Stimulated activated naive CD4-positive, alpha-beta T cell (primary cell): ENCODE results near the gene OSBP.

Source experiments
- DNase-seq, 6 experiments: peaks; one replicate each; lab custom pipeline; 2025; lab: John Stamatoyannopoulos, UW

The OSBP gene

DNA sequence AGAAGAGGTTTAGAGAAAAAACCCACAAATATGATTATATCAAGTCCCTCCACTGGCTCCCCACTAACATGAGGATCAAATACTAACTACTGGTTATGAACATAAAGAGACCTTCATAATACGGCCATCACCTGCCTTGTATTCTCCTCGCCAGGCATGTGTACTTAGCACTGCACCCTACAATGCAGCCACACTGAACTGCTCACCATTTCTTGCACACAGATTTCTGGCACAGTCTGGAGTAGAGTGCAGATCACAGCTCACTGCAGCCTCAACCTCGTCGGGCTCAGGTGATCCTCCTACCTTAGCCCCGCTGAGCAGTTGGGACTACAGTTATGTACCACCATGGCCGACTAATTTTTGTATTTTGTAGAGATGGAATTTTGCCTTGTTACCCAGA is 13.1 kb downstream of the OSBP start:
- DNase-seq, result no peak

DNA sequence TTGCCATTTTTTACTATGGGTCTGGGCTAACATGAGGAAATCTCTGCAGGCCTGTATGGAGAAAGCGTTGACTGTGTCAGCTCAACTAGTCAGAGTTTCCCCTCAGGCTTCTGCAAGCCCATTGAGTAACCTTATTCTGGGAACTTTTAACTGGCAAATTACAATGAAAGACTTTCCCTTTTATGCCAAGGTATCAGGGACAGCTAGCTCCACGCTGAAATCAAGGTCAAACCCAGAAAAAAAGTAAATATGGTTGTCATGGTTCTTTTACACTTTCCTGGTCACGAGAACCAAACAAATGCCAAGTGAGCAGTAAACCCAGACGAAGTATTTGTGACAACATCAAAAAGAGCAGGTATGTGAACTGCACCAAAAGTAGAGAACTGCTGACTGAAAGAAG is 13.8 kb downstream of the OSBP start:
- no peak for DNase-seq

DNA sequence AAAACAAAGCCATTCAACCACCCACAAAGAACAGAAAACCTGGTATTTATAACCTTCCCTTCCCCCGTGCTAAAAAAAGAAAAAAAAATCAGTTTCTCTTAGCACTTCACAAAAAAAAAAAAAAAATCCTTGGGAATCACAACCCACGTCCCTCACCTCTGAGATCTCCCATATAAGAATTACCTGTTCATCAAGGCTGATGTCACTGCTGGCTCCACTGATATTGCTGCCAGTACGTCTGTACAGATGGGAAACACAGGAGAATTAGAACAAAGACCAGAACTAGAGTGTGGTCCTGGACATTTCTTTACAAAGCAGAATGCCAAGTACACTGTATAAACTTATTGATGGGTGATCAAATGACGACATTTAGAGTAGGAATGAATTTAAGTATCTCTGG is 14.9 kb downstream of the OSBP start:
- no peak for DNase-seq

DNA sequence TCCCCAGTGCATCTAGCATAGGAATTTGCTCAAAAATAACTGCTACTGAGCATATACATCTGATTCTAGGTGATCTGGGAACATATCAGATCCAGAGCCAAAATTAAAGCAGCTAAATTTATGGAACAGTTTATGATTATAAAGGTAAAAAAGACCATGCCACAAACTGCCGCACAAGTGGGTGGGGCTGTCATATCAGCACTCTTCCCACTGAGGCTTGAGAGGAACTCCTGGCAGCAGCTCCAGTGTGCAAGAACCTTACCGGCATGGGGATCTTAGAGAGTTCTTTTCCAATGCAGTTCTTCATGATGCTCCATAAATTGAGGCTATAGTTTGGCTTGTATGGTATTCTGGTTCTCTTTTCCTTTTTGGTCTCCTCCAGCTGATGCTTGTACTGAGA is 15.3 kb downstream of the OSBP start:
- no peak for DNase-seq

DNA sequence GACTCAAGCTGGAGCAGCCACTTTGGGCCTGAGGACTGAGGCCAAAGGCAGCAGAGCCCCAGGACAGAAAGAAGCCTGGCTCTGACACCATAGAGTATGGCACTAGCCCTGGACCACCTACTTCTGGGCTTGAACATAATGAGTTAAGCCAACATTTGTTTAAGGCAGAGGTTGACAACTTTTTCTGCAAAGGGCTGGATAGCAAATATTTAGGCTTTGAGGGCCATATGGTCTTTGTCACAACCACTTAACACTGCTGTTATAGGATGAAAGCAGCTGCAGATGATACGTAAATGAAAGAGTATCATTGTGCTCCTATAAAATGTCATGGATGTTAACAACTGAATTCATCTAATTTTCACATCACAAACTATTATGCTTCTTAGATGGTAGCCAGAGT is 16.6 kb downstream of the OSBP start:
- DNase-seq, result no peak

DNA sequence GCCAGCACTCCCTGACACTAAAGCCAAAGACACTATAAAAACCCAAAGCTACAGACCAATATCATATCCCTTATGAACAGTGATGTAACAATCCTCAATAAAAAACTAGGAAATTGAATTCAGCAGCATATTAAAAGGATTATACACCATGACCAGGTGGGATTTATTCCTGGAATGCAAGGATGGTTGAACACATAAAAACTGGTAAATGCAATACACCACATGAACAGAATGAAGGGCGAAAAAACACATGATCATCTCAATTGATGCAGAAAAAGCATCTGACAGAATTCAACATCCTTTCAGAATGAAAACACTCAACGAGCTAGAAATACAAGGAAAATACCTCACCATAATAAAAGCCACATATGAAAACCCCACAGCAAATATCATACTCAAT is 31.3 kb downstream of the OSBP start:
- DNase-seq, result no peak

DNA sequence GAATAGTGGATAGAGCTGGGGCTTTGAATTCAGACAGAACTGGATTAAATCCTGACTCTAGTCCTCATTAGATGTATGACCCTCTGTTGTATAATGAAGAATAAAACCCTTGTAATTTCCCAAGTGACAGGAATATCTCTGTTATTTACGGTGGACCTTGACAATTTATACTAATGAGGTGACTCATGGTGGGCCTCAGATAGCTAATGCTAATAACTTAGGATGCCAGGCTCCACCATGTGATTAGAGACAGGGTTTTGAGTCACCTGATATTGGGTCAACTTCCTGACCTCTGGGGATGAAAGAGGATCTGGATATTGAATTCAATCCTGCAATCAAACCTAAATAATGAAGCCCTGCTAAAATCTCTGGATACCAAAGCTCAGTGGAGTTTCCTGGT is 33.6 kb downstream of the OSBP start:
- no peak for DNase-seq

DNA sequence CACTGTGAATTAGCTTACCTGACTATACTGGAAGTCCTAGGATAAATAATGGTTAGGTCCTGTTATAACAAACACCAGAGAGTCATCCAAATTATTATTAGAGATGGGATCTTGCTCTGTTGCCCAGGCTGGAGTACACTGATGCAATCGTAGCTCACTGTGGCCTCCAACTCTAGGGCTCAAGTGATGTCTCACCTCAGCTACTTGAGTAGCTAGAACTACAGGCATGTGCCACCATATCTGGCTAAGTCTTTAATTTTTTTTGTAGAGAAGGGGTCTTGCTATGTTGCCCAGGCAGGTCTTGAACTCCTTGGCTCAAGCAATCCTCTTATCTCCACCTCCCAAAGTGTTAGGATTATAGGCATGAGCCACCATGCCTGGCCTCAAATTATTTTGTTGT is 37.2 kb downstream of the OSBP start:
- no peak for DNase-seq

DNA sequence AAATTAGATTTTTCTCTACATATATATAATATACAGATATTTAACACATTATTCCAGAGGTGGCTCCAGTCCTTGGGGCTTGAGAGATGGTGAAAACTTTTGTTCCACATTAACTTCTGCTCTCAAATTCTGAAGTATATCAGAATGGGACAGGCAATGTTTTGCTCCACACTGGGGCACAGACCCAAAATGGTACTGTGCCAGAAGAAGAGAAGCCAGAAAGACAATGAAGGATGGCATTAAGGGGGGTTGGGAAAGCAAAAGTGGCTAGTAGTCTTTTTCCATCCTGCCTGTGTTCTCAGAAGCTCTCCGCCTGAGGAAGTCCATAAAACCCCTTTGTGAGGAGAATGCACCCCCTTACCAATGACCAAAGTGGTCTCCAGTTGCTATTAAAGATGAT is 40.1 kb downstream of the OSBP start:
- DNase-seq, result no peak

DNA sequence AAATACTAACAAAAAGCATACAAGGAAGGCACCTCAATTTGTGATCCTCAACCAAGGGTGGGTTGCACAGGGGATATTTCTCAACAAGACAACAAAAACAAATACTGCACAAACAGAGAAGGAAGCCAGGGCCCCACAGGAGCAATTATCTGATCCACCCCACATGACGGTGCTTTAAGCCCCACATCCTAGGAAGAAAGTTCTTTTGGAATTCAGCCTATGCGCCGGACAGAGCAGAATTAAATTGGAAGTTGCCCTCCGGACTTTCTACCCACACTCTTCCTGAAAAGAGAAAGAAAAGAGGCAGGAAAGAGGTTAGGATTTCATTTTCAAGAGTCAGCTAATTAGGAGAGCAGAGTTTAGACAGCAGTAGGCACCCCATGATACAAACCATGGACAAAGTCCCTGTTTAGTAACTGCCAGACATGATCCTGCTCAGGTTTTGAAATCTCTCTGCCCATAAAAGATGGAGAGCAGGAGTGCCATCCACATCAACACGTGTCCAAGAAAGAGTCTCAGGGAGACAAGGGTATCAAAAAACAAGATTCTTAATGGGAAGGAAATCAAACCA is 40.6 kb downstream of the OSBP start:
- no peak for DNase-seq

DNA sequence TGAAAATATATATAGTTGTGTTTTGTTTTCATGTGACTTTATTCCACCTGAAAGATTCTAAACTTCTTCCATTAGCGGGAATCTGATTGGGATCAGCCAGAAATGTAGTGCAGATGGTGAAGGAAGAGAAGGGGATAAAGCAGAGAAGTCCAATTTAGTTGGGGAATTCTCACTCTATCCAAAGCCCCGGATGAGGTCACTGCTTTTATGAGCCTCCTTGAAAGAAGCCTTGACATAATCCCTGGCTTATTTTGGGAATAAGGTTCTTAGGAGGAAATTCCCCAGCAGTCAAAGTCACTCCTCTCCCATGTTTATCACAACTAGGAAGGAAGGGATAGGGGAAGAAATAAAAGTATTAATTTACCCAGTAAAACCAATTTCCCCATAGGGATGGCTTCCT is 41.1 kb downstream of the OSBP start:
- no peak for DNase-seq

DNA sequence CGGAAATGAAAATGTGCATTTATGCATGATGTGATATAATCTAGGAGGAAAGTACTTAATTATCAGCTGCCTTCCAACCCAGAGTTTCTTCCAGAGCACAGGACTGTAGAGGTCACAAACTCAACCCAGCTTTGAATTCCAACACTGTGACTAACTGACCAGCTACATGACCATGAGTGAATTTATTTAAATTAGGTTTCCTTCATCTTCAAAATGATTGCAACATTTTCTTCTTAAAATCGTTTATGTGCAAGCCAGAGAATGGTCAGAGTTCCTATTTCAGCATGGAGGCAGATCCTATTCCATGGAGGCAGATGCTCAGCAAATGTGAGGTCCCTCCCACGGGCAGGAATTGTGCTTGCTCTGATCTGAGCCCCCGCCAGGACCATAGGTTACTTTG is 42.4 kb downstream of the OSBP start:
- DNase-seq, result no peak

DNA sequence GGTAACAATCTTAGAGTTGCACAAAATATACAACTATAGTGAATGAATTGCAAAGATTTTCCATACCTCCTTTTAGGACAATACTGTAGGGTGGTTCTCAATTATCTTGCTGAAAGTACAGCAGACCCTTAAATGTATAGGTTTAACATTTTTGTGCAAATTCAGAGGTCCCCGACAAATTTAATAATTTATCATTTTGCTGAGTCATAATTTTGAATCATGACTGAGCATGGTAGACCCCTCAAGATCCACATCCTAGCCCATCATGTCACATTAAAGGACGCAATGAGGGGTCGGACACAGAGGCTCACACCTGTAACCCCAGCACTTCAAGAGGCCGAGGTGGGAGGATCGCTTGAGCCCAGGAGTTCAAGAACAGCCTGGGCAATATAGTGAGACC is 43.5 kb downstream of the OSBP start:
- DNase-seq, result no peak

DNA sequence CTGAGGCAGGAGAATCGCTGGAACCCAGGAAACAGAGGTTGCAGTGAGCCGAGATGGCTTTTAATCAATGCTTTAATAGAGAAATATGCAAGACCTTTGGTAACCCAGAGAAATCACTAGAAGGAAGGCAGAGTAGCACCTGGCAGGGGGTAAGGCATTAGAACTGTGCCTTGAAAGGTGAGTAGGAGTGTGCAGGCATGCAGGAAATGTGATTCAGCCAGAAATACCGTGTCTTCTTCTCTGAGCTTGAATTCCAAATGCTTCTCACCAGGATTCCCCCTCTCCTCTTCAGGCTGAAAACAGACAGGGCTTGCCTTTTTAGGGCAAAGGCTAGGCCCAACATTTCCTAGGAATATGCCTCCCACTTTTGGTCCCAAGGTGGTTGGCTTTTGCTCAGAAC is 53.3 kb downstream of the OSBP start:
- DNase-seq, result no peak

DNA sequence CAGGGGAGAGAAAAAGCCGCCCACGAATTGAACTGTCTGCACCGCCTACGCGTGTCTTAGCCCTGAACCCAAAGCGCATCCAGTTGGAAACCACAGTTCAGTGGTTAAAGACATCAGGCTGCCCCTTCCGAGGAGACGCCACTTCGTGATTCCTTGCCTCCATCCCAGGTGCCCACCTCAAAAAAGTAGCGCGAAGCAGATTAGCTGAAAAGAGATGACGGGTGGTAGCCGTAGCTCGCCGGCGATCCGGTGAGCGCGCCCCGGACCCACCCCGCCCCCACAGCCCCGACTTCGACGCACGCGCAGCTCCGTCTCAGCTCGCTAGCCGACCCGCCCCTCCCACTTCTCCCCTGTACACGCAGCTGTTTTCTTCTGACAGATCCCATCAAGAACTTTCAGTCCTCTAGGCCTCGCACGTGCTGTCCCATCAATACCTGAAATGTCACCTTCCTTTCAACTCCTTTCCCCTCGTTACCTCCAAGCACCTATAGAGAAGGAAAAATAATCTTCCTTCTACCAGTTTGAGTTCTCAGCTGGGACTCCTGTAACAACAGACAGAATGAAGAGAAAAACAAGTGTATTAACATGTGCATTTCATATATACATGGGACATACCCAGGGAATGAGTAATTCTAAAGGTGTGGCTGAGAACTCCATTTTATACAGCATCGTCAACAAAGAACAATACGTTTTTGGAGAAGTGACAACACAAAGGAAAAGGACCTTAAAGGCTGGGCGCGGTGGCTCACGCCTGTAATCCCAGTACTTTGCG is 54.7 kb downstream of the OSBP start:
- peak; percentile 71 to 89 (median 76) for DNase-seq

DNA sequence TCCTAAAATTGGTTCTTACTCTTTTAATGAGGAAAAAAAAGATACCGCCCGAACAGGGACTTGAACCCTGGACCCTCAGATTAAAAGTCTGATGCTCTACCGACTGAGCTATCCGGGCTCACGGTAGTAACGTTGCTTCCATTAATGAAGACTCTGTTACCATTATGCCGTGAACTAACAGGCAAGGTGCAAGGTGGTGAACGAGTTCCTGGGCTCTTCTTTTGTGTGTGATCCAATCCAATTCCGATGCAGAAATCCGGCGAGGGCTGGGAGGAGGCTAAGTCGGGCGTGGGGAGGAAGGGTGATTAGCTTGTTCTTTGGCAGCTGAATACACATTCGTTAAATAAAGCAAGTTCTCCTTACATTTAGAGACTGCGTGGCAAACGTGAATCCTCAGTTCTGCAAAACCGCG is 55.3 kb downstream of the OSBP start:
- peak; percentile 60 to 89 (median 72) for DNase-seq

DNA sequence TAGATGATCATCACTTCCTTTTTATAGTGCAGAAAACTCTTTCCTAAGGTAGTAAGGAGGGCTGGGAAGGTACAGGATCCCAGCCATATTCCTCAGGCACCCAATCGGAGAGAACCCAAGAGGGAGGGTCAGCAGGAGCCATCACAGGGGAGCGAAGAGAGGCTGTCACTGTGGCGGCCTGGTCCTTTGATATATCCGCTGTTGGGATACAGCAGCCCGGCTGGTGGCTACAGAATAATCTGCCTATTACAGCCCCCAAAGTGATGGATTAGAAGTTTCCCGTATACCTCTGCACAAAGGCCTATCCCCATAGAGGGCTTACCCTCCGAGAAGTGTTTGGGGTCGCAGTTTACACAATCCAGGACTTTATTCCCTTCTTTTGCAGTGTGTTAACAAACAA is 55.7 kb downstream of the OSBP start:
- DNase-seq, result no peak

DNA sequence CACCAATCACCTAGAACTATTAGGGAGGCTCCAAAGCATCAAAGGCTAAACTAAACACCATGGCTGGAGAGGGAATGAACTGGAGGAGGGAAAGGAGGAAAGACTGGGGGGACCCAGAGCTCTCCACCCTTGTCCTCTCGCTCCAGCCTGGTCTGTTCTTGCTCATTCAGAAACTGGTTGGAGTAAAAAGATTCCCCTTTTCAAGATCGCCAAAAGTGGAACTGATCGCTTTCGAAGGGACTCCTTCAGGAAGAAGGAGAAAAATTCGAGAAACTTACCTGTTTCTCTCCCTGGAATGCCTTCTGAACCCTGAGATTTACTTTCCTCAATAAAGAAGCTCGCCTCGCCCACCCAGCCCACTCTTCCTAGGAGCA is 57.3 kb downstream of the OSBP start:
- no peak for DNase-seq

DNA sequence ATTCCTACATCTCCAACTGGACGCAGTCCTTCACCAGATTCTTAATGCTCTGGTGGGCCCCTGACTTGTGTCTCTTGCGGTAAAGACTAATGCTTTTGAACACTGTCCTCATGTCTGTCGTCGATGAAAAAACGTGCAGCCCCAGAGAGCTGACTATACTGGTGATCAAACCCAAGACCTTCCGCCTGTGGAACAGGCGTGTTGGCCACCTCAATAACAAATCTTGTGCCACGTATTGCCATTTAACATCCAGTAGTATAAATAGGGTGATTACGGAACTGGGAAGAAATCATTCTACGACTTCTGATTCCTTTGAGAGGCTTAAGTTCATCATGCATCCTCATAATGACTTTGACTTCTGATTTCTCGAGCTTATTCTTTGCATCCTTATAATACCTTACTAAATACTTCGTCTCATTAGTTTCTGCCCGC is 58.6 kb downstream of the OSBP start:
- DNase-seq, result peak in 2 of 6 experiments; percentile 37 to 39

DNA sequence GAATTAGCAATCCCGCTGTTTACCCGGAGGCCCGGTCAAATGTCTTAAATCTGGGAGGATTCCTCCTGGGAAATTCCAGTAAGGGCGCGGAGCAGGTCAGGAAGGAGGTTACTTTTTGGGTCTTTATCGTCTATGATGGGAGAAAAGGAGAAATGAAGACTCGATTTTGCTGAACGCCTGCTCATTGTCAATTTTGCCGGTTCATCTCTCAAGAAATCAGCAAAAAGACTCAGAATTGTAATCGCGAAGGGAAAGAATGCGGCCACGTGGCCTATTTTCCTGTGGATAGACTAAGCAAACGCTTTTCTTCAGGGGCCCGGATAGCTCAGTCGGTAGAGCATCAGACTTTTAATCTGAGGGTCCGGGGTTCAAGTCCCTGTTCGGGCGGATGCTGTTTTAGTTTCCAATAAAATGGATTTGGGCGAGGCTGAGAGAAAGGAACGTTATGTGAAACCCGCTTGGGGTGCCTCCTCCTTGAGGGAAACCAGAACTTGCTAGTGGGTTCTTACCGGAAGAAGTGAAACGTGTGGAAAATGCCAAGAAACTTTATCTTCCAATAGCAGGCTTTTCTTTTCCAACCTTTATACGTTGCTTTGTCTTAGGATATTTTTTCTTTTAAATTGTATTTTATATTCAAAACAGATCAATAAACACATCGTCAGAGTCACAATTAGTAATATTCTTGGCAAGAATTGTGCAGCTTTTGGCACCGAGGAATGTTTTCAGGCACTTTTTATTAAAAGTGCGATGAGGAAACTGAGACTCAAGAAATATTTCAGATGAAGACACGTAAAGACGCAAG is 59.3 kb downstream of the OSBP start:
- peak; percentile 21 to 62 (median 35) for DNase-seq

DNA sequence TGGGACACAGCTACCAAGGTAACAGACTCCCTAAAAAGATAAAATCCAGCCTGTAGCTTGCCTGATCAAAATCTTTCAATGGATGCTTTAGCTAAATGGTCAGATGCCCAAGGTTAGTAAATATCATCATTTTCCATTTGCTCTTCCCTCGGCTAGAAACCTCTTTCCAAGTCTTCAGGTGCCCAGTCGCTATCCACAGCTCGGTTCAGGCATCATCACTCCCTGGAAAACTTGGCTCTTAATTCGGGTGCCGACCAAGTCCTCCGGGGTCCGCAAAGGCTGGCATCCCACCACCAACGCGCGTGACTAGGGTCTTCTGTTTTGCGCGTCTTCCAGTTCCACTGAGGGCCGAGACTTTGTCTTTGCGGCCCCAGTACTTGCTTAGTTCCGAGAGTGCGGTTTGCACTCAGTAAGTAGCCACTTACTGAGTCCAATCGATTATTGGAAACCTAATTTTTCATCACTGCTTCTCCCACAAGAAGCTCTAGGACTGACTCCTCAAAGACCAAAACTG is 59.9 kb downstream of the OSBP start:
- DNase-seq, result no peak

DNA sequence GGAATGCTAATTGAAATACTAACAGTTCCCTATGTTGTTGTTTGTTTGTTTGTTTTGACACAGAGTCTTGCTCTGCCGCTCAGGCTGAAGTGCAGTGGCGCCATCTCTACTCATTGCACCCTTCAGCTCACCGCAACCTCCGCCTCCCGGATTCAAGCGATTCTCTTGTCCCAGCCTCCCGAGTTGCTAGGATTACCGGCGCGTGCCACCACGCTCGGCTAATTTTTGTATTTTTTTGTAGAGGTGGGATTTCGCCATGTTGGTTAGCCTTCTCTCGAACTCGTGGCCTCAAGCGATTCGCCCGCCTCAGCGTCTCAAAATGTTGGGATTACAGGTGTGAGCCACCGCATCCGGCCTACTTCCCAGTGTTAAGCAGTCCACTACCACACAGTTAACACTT is 62.3 kb downstream of the OSBP start:
- no peak for DNase-seq

DNA sequence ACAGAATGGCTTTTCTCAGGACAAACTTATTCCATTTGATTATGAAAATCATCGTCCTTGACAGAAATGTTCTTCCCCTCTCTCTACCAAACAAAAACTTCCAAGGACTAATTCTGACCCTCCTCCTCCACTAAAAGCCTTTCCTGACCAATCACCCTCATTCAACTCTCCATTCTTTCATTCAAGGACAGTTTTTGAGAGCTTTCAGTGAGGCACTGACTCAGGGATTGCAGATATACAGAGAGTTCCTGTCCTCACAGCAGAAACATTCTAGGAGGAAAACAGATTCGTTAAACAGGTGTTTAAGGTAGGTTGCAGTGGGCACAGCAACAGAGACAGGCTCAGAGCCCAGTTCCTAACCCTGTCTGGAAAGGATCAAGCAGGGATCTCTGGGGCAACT is 62.7 kb downstream of the OSBP start:
- DNase-seq, result no peak
